Lung (tissue), 12 donors: ENCODE measurements around the gene GPAM. TPM values are rescaled to one million over a fixed set of nuclear protein-coding genes. Genes with fewer than 3 reads are reported as not detected.

Experiments used
- ATAC-seq: fragments of 200-7000 bp; cut with Tn5 transposase; one replicate; pipeline ENCODE4 v1.9.1; 2020; ENCODE audit warnings: moderate number of reproducible peaks; ENCODE audit not compliant: insufficient read depth, low FRiP score
- DNase-seq, 3 donors: peaks; one replicate each; pipeline ENCODE4 v3.0.0-alpha.2; 2013 to 2017
- H3K27ac ChIP-seq, 2 donors: one replicate each; pipeline ENCODE4 v1.5.1; 2013; ENCODE audit warnings: mild to moderate bottlenecking in 2 of 2, moderate library complexity in 2 of 2, control low read depth in 1 of 2, inconsistent platforms in 1 of 2, low read depth in 1 of 2, low read length in 1 of 2
- H3K27me3 ChIP-seq, 3 donors: one replicate each; pipeline ENCODE4 v1.5.1; 2013; ENCODE audit warnings: low read length in 2 of 3; ENCODE audit not compliant: control insufficient read depth in 3 of 3, insufficient read depth in 3 of 3
- H3K36me3 ChIP-seq, 4 donors: one replicate each; pipeline ENCODE4 v1.5.1; 2013; ENCODE audit warnings: low read length in 4 of 4, mild to moderate bottlenecking in 1 of 4, moderate library complexity in 1 of 4; ENCODE audit not compliant: control insufficient read depth in 4 of 4, insufficient read depth in 4 of 4
- H3K4me1 ChIP-seq, 5 donors: one replicate each; pipeline ENCODE4 v1.5.1; 2013; ENCODE audit warnings: low read length in 5 of 5, mild to moderate bottlenecking in 2 of 5, moderate library complexity in 1 of 5; ENCODE audit not compliant: control insufficient read depth in 5 of 5, insufficient read depth in 5 of 5
- H3K4me3 ChIP-seq: one replicate; pipeline ENCODE4 v1.5.1; 2013; ENCODE audit warnings: mild to moderate bottlenecking, control low read depth, moderate library complexity
- H3K9ac ChIP-seq, 2 donors: one replicate each; pipeline ENCODE4 v1.5.1; 2013; ENCODE audit warnings: low read length in 2 of 2, control low read depth in 1 of 2; ENCODE audit not compliant: insufficient read depth in 1 of 2
- H3K9me3 ChIP-seq, 4 donors: one replicate each; pipeline ENCODE4 v1.5.1; 2013; ENCODE audit warnings: low read length in 3 of 4, mild to moderate bottlenecking in 1 of 4, moderate library complexity in 1 of 4; ENCODE audit not compliant: control insufficient read depth in 4 of 4, insufficient read depth in 3 of 4
- CTCF ChIP-seq: IDR thresholded peaks from 2 replicates; pipeline ENCODE4 v1.5.1; 2012; ENCODE audit warnings: mild to moderate bottlenecking; ENCODE audit errors: control extremely low read depth, extremely low read depth
- WGBS, 2 donors: extraction: QIAGEN DNeasy Blood & Tissue Kit; methylation state at CpG; one replicate each; pipeline ENCODE4 v1.1.7; 2013; 5-methylcytosine and 5-hydroxymethylcytosine counted together
- polyA plus RNA-seq, 2 donors: library from polyadenylated mRNA; stranded (reverse); fragments of 200-250 nt; gene quantifications; one replicate each; pipeline ENCODE4 v1.2.1, GENCODE V29; 2013
- total RNA-seq, 2 donors: library from RNA; depleted of rRNA in 1 of 2; stranded (reverse); fragments of >200 nt in 1 of 2; gene quantifications; one replicate each; pipeline ENCODE4 v1.2.1, GENCODE V29; 2014 to 2021
- donor health status: control.
- donor health status: control.
- donor health status: Bipolar disorder and iron deficiency.
- donor health status: healthy.
- donor health status: DM: yes; HTN: yes; CAD: no.

GPAM gene
- total and polyA plus RNA-seq, 4 donors, result 2.7 to 21.8 (median 8.9) TPM

- Histone ChIP-seq H3K9me3 (no peaks in the 10 kb centered on the region), H3K27me3 (no peaks in the 10 kb centered on the region), H3K27ac (no peak overlapping the region), H3K4me3 (no peak overlapping the region), H3K4me1 (no peaks in the 10 kb centered on the region), H3K9ac (no peak overlapping the region), H3K36me3 (no peaks in the 10 kb centered on the region)
- DNase-seq (no peak), ATAC-seq (no peak)
- no peak for TF ChIP-seq CTCF
- WGBS, 2 donors, result 84 to 88% methylated on average over 7 of the region's 7 CpGs
These were observed 11.7 kb upstream of the GPAM start for GRCh38 chr10:112195224-112195623.

GRCh38 chr10:112191791-112192190 lies 8.2 kb upstream of the GPAM start:
- Histone ChIP-seq H3K4me1 (peaks cover 0 to 3% (median 0%) of the 10 kb centered on the region in 5 donors), H3K36me3 (no peaks in the 10 kb centered on the region), H3K27me3 (no peaks in the 10 kb centered on the region), H3K4me3 (no peak overlapping the region), H3K9ac (no peak overlapping the region), H3K27ac (no peak overlapping the region), H3K9me3 (no peaks in the 10 kb centered on the region)
- no peak for TF ChIP-seq CTCF
- DNase-seq (no peak), ATAC-seq (no peak)
- 94 to 95% methylated on average over 6 of the region's 6 CpGs for WGBS, 2 donors

- no peaks in the 10 kb centered on the region for H3K27me3 ChIP-seq
- H3K4me1 ChIP-seq, result peaks cover 0 to 3% (median 0%) of the 10 kb centered on the region in 5 donors
- H3K9me3 ChIP-seq, result no peaks in the 10 kb centered on the region
- no peak overlapping the region for H3K9ac ChIP-seq
- DNase-seq (no peak), ATAC-seq (no peak)
- H3K27ac ChIP-seq, result no peak overlapping the region
- TF ChIP-seq CTCF, result no peak
- 55 to 62% methylated on average over 4 of the region's 4 CpGs for WGBS, 2 donors
- H3K36me3 ChIP-seq, result no peaks in the 10 kb centered on the region
- H3K4me3 ChIP-seq, result no peak overlapping the region
These were observed 7.6 kb upstream of the GPAM start for GRCh38 chr10:112191041-112191590.

GRCh38 chr10:112189465-112189864 lies 5.9 kb upstream of the GPAM start:
- peaks cover 0 to 3% (median 0%) of the 10 kb centered on the region in 5 donors for H3K4me1 ChIP-seq
- ATAC-seq, result no peak
- no peaks in the 10 kb centered on the region for H3K36me3 ChIP-seq
- no peaks in the 10 kb centered on the region for H3K27me3 ChIP-seq
- WGBS, 2 donors, result 72 to 86% methylated on average over 5 of the region's 5 CpGs
- DNase-seq, result no peak
- H3K9me3 ChIP-seq, result no peaks in the 10 kb centered on the region
- no peak overlapping the region for H3K9ac ChIP-seq
- no peak overlapping the region for H3K27ac ChIP-seq
- no peak for TF ChIP-seq CTCF
- no peak overlapping the region for H3K4me3 ChIP-seq
